Right lobe of liver (tissue), 4 donors: Measurements from ENCODE around the gene TNFSF8.

Experiments
- CTCF ChIP-seq, 4 donors: fragments of 200-600 bp in 3 of 4; fragments of 450-650 bp in 1 of 4; IDR thresholded peaks; one replicate each; pipeline versions ENCODE4 v1.5.1 to v1.8.0; 2016 to 2022; ENCODE audit warnings: antibody characterized with exemption in 4 of 4, mild to moderate bottlenecking in 2 of 4
- POLR2A ChIP-seq: fragments of 450-650 bp; IDR thresholded peaks from one replicate; pipeline ENCODE4 v1.6.1; 2017; ENCODE audit warnings: antibody characterized with exemption, mild to moderate bottlenecking
- donor health status: DM: no; HTN: no; CAD: no.
- donor health status: DM: no; HTN: no; CAD: no.
- donor health status: DM: no; HTN: yes; CAD: no.

- TF ChIP-seq CTCF (IDR thresholded peaks at IDR 0.05) (no peak), POLR2A (peak; percentile 37)
Measured at GRCh38 chr9:114930056-114930812, at the start of gene TNFSF8.
